Thyroid gland (tissue), 4 donors: ENCODE data around the gene FGFBP1.

Source experiments
- POLR2A ChIP-seq, 2 donors: fragments of 450-650 bp; IDR thresholded peaks; one replicate each; pipeline ENCODE4 v1.6.1; 2017; ENCODE audit warnings: antibody characterized with exemption in 2 of 2, mild to moderate bottlenecking in 2 of 2, moderate library complexity in 1 of 2
- TF ChIP-seq, protein P1 (sequence below), 6 experiments: fragments of 200-600 bp in 3 of 6; fragments of 450-650 bp in 3 of 6; sonication (generic) in 3 of 6; IDR thresholded peaks; one replicate each; pipeline ENCODE4 v1.5.1; 2016 to 2019; ENCODE audit warnings: antibody characterized with exemption in 6 of 6, mild to moderate bottlenecking in 2 of 6, inconsistent platforms in 1 of 6, moderate library complexity in 1 of 6

DNA sequence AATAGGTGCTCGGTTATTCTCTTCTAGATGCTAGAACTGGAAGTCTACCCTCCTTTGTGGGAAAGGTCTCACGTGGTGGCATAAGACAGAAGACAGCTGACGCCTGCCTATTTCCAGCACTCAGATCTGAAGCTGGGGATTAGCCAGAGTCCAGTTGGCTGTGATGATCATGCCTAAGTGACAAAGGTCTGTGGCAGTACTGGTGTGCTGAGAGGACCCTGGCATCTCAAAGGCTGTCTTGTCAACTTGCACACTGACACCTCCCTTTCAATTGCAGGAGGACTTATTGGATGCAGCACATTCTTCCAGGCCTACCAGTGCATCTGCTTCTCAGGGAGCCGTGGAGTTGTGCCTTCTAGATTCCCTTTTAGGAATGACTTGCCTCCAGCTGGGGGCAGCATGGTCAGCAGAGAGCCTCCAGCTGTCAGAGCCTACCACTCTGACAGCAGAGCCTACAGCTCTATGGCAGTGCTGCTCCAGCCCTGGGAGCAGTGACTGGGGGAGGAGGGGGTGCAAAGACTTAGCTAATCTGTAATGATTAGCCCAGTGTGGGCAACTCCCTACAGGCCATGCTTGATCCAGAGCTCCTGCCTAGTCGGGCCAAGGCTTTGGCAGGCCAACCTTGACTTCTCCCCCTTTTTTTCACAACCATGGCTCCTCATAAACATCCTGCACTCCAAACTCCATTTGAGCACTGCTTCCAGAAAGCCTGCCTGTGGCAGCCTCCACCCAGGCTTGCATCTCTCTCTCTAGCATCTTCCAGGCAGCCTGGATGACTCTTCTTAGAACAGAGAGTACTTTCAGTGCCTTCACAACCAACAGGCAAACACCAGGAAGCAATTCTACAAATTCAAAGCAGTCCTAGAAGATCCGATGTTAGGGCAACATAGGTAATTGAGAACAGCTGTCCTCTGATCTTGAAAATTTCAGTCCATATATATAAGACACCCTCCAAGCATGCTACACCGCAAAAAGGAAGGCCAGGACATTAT lies 38.2 kb upstream of the FGFBP1 start:
- TF ChIP-seq, protein P1, sequence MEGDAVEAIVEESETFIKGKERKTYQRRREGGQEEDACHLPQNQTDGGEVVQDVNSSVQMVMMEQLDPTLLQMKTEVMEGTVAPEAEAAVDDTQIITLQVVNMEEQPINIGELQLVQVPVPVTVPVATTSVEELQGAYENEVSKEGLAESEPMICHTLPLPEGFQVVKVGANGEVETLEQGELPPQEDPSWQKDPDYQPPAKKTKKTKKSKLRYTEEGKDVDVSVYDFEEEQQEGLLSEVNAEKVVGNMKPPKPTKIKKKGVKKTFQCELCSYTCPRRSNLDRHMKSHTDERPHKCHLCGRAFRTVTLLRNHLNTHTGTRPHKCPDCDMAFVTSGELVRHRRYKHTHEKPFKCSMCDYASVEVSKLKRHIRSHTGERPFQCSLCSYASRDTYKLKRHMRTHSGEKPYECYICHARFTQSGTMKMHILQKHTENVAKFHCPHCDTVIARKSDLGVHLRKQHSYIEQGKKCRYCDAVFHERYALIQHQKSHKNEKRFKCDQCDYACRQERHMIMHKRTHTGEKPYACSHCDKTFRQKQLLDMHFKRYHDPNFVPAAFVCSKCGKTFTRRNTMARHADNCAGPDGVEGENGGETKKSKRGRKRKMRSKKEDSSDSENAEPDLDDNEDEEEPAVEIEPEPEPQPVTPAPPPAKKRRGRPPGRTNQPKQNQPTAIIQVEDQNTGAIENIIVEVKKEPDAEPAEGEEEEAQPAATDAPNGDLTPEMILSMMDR (IDR thresholded peaks at IDR 0.05): no peak
- no peak for TF ChIP-seq POLR2A (IDR thresholded peaks at IDR 0.05)
